OCI-M2 (cell line): Measurements from ENCODE around the gene IL17RA.
"Not testable (repeated sequence)": the region's sequence is repeated elsewhere in the genome, so short reads cannot be mapped to it uniquely, and the experiment has no call there.

ENCODE experiments used
- DNase-seq: peaks from one replicate; lab custom pipeline; 2025; ENCODE audit not compliant: unreplicated experiment; lab: John Stamatoyannopoulos, UW

The IL17RA gene

DNA sequence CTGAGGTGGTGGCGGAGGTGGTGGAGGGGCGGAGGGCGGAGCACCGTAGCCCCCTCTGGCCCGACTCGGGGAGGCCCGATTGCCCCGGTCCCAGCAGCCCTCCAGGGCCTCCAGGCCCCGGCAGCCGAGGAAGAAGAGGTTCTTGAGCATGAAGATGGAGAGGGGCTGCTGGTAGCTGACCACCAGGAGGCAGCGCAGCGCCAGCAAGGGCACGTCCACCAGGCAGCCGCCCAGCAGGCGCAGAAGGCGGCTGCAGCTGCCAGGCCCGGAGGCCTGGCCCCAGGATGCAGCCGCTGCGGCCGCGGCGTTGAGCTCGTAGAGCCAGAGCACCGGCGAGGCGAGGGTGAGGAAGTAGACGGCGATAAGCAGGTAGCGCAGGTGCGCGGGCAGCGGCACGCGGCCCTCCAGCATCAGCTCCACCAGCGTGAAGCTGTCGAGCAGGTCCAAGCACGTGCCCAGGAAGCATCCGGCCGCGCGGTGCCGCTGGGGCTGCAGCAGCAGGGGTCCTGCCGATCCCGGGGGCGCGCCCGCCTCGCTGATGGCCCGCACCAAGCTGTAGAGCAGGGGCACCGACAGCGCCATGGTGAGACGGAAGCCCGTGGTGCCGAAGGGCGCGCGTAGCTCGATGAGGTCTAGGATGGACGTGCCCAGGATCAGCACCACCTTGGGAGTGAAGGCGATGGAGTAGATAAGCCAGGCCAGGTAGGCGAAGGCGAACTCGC is 34.8 kb downstream of the IL17RA start:
- DNase-seq, result no peak

DNA sequence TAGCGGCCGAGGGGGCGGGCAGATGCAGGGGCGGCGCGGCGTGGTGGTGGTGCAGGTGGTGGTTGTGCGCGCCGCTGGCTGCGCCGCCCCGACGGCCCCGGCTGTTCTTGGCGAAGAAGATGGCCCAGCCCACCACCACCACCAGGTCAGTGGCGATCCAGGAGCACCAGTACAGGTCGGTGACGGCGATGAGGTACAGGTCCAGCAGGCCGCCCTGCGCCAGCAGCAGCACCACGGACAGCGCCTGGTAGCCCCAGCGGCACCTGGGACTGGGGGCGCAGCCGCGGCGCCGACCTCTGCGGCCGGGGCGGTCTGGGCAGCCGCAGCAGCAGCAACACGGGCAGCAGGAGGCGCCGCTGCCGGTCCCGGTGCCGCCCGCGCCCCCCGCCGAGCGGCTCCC is 35.5 kb downstream of the IL17RA start:
- DNase-seq, result no peak

DNA sequence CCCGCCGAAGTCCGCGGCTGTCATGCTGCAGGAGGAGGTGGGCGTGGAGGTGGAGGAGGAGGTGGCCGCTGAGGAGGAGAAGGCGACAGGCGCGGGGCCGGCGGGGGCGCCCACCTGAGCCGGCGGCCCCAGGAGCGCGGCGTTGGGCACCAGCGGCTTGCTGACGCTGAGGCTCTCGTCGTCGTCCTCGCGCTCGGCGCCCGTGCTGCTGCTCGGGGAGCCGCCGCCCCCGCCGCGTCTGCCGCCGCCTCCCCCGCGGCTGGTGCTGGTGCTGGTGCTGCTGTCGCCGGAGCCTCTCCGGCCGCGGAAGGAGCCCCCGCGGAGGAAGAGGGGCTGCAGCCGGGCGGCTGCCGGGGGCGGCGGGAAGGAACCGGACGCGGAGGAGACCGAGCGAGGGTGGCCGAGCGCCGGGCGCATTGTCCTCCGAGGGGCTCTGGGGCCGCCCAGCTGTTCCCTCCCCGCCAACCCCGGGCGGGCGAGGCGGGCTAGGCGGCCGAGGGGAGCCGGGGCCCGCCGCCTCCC is 36.0 kb downstream of the IL17RA start:
- DNase-seq, result no peak

DNA sequence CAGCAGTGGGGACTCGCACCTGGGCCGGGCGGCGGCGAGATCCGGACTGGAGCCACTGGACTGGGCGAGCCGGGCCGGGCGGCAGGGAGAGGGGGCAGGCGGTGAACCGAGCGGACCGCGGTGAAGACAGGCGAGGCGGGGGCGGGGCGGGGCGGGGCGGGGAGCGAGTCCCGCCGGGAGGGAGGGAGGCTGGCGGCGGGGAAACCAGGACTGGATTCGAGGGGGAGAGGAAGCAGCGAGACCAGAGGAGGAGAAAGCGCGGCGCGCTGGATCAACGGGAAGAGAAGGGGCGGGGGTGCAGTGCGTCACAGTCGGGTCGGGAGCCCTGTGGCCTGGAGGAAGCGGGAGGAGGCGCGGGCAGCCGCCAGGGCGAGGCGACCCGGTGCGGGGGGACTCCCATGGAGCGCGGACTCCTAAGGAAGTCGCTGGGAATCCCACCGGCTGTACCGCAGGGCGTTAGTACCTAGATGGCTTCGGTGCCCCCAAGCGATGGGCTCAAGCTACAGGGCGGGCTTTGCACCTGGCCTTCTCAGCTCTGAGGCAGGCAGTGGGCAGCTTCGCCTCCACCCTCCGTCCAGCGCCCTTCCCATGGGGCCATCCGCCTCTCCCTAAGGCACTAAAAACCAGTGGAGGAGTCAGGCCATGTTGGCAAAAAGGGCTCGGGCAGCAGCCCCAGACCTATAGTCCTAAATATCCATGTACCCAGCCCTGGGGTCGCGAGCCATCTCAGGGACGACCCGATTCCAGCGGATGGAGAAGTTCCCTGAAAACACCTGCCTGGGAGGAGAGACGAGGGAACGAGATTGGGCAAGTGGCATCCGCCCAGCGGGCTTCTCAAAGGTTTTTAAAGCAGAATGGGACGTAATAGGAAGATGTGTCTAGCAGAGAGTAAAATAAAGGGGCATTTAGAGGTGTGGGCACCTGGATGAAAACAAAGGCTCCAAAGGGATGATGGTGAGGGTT is 36.7 kb downstream of the IL17RA start, which contains the start of gene TMEM121B:
Gene TMEM121B, minus strand, starts transcription at position 128 of the 963 bp plus-strand sequence. CDS start 233 bp downstream, outside the sequence.
- DNase-seq, result no peak

DNA sequence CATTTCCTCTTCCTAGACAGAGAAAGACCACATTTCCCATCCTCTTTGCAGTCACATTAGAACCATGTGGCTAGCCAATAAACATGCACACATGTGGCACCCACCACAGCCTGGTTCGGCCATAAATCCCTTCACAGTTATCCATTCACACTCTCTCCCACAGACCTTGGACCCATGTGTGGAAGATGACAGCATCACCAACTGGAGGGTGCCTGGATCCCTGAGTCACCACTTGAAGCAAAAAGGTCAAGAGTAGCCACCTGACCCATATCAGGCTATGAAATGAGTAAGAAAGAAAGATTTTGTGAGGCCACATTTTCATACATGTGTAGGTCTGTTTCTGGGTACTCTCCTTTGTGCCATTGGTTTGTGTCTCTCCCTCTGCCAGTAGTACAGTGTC is 45.4 kb downstream of the IL17RA start:
- no peak for DNase-seq

DNA sequence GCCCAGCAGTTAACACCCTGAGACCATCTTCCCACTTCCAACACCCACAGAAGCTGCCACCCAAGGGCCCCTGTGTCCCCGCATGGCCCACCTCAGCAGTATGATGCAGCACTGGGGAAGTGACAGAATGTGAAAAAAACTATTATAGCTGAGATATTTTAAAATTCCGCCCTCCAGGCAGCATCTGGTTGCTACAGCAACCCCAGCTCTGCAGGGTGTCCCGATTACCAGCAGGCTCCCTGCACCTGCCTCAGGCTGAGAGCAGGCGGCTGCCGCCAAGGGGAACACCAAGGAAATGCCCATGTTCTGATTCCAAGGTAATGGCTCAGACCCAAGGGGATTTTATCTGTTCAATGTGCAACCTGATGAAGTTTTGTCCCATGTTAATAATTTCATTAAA is 46.9 kb downstream of the IL17RA start:
- DNase-seq, result no peak

DNA sequence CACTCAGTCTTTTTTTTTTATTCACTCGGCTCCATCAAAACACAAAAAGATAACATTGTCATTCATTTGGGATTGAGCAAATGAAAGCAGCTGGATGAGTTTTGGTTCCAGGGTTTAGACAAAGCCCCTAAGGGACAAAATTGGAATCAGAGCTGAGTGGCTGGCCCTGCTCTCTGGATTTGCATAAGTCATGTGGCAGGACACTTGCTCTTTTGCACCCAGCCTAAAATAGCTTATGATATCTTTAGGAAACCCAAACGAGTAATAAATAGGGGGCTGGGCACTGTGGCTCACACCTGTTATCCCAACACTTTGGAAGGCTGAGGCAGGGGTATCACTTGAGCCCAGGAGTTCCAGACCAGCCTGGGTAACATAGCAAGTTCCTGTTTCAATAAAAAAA is 47.3 kb downstream of the IL17RA start:
- DNase-seq, result no peak

DNA sequence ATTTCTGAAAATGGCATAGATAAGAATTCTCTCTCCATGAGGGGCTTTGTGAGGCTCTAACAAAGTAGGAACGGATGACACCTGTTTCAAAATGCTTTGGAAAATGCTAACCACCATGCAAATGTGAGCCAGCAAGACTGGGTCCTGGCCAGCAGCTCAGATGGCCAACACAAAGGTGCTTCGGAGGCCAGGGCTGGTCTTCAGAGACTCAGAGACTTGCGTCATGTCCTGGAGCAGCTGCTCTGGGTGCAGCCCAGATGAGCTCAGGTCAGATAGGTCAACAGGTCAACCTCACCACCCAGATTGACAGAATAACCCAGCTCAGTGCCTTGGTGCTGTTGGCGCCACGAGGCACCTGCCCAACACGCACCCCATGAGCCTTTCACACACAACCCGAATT is 48.3 kb downstream of the IL17RA start:
- DNase-seq, result no peak

DNA sequence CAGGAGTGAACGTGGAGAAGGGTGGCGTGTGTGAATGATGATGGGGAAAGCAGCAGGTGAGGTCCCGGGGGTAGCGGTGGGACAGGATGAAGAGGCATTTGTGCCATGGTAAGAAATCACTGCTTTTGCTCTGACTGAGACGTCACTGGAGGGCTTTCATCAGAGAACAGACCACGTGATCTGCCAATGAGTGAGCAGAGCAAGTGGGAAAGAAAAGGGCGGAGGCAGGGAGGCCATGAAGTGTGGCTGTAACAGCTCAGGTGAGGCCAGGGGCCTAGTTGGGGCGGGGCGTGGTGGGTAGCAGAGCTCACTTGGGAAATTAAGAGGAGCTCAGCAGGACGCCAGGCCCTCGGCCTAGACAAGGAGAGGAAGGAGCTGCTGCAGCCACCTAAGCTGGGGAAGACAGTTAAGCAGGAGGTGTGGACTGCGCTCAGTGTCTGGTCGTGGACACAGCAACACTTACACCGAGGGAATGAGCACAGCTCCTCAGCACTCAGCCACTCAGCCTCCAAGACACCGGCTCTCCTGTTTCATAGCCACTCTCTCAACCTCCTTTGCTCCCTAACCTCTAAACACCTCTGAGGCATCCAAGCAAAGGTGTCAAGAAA is 50.5 kb downstream of the IL17RA start:
- DNase-seq, result no peak

DNA sequence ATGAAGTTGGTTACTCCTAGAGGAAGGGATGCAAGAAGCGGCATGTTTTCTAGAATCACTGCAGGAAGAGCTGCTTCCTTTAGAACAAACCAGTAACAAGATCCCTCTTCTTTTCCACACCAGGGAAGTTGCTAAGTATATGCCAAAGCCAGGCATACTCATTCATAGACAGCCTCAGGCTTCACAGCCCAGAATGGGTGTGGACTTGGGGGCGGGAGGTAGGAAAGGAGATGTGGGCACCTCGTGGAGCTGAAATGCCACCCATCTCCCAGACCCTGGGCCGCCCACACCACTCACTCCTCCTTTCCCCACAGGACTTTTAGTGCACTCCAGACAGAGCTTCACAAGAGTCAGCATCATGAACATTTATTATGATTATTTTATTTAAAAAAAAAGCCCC is 52.4 kb downstream of the IL17RA start:
- no peak for DNase-seq

DNA sequence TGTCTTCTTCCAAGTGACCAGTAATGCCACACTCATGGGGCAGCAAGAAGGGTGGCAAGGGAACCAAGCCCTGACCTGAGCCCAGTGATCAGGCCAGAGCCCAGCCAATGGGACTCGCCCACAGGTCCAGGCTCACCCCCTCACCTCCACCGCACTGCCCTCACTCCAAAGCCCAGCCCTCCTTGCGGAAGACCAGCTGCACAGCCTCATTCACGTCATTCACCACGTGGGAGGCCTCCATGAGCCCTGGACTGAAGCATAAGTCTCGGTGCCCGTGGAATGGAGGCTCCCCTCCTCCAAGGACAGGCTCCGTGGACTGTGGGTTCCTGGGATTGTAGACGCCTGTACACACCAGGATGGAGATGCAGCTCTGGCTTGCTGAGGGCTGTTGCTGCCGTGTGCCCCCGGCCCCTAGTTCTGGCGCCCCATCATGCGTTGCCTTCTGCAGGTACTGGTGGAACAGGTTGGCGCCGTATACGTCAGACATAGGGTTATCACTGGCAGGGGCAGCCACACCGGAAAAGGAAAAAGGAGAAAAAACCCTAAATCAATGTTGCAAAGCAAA is 53.1 kb downstream of the IL17RA start:
- DNase-seq, result no peak

DNA sequence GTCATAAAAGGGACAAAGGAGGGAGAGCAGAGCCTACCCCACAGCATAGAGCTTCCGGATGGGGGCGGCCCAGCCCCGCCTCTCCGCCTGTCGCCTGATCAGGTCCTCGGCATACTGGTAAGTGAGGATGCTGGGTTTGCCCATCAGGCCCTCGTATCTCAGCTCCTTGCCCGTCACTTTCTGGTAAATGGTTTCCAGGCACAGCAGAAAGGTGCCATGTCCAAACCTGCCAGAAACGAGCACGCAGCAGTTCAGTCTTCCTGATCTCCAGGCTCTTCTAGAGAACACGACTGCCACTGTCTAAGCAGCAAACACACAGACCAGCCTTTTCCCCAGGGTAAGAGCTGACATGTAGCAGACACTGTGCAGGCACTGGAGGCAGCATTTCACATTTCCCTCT is 53.7 kb downstream of the IL17RA start:
- DNase-seq, result no peak

DNA sequence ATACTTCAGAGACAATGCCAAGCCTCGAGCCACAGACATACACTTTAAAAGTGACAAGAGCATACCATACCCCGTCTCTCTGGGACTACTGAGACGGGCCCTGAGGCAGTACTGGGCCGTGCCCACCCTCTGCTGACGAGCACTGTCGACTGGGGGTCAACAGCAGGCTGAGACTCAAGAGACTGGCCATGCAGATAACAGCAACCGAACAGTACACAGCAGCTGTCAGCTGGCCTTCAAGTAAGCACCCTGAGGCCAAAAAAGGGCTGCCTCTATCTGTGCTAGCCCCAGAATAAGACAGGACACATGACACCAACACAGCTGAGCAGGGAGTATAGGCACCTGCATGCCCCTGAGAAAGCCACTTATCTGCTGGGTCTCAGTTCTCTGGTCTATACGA is 55.2 kb downstream of the IL17RA start:
- DNase-seq, result no peak

DNA sequence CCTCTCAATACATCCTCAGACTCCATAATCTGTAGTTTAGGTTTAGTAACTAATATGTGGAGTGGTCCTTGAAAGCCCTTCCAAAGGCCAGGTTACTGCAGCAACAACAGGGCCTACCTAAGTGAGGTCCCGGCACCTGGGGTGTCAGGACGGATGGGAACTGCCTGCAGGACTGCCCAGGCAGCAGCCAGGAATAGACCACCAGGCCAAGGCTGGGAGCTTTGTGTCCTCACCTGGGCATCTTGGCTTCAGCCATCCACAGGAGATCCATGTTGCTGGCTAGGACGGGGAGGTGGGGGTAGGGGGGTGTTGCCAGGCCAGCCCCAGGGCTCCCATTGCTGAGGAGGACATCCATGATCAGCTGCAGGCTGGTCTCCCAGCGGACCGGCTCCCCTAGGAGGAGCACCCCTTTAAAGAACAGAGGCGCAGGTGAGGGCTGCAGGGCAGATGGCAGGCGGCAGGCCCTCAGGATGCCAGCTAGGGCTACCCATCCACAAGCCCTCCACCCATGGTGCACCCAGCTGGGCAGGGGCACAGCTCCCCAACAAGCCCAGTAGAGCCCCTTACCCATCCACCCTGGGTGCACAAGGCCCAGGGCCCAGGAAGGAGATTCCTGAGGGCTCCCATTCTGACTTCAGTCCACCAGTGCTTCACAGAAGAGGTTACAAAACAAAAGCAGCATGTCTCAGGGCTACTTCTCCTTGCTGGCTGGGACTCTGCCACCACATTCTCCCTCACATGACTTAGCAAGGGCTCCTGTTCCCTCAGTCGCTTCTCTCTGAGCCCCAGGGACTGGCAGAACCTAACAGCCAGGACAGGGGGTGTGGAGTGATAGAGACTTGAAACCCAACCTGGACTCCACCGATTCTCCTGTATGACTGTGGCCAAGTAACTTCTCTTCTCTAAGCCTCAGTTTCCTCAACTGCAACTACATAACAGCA is 56.3 kb downstream of the IL17RA start:
- DNase-seq, result no peak

DNA sequence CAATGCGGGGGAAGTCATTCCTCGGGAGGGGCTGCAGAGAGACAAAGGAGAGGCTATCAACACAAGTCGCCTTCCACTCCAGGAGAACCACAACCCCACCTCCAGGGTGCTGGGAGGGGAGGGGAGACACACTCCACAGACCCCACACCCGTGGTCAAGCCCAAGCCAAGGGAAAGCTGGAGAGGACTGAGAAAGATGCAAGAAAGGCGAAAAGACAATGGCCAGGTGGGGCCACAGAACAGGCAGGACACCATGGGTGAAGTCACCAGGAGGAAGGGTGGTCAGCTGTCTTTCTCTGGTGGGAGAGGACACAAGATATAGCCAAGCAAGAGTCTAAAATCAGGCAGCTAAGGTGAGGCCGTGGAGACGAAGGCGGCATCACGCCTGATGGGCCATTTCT is 58.3 kb downstream of the IL17RA start:
- DNase-seq, result no peak

DNA sequence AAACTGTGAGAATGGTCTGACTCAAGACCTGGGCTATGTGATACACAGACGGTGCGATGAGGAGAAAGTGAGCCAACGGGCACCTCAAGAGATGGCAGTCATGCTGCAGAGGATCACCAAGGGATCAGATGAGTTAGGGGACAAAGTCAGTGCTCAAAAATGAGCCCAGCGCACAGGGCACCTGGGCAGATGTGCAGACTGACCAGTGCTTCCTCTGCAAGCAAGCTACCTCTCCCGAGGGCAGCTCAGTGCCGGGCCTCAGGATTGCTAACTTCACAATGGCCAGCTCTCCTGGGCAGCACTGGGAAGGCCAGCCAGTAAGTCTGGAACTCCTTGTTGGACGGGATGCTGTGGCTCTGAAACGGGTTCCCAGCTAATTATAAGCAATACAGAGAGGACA is 59.0 kb downstream of the IL17RA start:
- no peak for DNase-seq

DNA sequence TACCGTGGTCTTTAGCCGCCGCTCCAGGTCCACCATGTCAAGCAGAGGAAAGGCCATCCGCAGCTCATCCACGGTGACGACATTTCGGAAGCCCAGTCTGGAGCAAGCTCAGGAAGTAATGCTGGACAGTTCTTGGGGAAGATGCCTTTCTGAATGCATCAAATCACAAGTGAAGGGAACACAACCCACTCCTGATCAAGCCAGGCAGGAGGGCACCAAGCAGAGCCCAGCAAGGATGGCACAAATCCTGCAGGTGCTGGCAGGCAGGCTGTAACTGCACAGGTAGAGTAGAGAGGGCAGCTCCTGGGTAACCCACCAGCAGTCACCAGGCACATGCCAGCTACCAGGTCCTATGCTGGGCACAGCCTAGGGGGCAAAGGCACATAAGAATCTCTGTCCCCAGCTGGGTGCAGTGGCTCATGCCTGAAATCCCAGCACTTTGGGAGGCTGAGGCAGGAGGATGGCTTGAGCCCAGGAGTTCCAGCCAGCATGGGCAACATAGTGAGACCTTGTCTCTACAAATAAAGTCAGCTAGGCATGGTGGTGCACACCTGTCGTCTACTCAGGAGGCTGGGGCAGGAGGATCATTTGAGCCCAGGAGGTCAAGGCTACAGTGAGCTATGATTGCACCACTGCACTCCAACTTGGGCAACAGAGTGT is 60.4 kb downstream of the IL17RA start:
- no peak for DNase-seq

DNA sequence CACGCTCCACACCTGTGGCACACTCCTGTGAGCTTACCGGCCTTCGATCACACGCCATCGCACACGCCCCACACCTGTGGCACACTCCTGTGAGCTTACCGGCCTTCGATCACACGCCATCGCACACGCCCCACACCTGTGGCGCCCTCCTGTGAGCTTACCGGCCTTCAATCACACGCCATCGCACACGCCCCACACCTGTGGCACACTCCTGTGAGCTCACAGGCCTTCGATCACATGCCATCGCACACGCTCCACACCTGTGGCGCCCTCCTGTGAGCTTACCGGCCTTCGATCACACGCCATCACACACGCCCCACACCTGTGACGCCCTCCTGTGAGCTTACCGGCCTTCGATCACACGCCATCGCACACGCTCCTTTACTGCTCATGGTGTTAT is 62.7 kb downstream of the IL17RA start:
- DNase-seq, result not testable (repeated sequence)

DNA sequence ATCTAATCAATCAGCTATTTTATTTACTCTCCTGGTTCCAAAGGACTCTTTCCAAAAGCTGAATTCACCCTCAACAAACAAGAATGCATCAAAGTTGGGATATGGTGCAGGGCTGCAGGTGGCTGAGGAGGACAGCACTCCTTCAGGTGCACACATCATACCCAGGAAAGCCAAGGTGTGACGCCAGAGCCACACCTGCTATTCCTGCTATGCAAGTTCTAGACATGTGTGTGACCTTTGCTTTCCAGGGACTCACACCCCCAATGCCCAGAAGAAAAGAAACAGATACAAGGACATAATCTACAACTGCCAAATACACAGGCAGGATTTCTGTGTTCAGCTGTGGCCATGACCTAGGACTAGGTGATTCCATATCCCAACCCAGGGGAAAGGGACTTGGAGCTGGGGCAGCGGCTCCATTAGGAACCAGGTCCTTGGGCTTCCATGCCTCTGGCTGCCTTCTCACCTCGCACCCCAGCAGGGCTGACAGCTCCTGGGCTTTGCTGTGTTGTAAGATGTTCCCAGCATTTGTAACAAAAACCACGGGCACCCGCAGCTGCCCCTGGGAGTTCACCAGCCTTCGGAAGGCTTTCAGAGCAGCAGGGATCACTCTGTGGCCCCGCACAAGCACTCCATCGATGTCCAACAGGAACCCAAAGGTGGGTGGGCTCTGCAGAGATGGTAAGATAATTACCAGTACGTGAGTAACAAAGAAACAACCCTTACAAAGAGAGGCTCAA is 64.4 kb downstream of the IL17RA start:
- DNase-seq, result no peak
